ENCODE data around the gene RIMBP3C.
"Not testable (repeated sequence)": the region's sequence is repeated elsewhere in the genome, so short reads cannot be mapped to it uniquely, and the experiment has no call there.

RIMBP3C gene

GRCh38 chr22:21573750-21574494, 22.7 kb upstream of the RIMBP3C start:
- DNase-seq: no peak

- DNase-seq: no peak
These were observed 22.1 kb upstream of the RIMBP3C start for GRCh38 chr22:21573293-21573734.

GRCh38 chr22:21571679-21572078, 20.4 kb upstream of the RIMBP3C start:
- DNase-seq: no peak

GRCh38 chr22:21570398-21570797, 19.1 kb upstream of the RIMBP3C start:
- DNase-seq: no peak

GRCh38 chr22:21569459-21570170, 18.4 kb upstream of the RIMBP3C start:
- DNase-seq: no peak

GRCh38 chr22:21569076-21569427, 17.8 kb upstream of the RIMBP3C start:
- DNase-seq: not testable (repeated sequence)

- peak; percentile 5 for DNase-seq
These were observed 17.2 kb upstream of the RIMBP3C start for GRCh38 chr22:21568347-21569075.

- DNase-seq: peak; percentile 75
These were observed 16.4 kb upstream of the RIMBP3C start, which contains the start of gene UBE2L3 for GRCh38 chr22:21567456-21568346. Gene UBE2L3 (plus strand): TSS chr22:21567714. CDS start chr22:21567745, 31 bp downstream.

- no peak for DNase-seq
These were observed 13.2 kb upstream of the RIMBP3C start for GRCh38 chr22:21564411-21564810.

- DNase-seq: no peak
These were observed 12.7 kb upstream of the RIMBP3C start for GRCh38 chr22:21563912-21564311.

- not testable (repeated sequence) for DNase-seq
These were observed 9.4 kb upstream of the RIMBP3C start for GRCh38 chr22:21560657-21561056.

- DNase-seq: not testable (repeated sequence)
These were observed 8.3 kb upstream of the RIMBP3C start for GRCh38 chr22:21559345-21560125.

- not testable (repeated sequence) for DNase-seq
These were observed 598 bp downstream of the RIMBP3C start for GRCh38 chr22:21550678-21551047.

GRCh38 chr22:21550008-21550677, 1.1 kb downstream of the RIMBP3C start:
- DNase-seq: not testable (repeated sequence)

GRCh38 chr22:21549558-21549957, 1.7 kb downstream of the RIMBP3C start:
- not testable (repeated sequence) for DNase-seq

- DNase-seq: not testable (repeated sequence)
These were observed 6.6 kb downstream of the RIMBP3C start for GRCh38 chr22:21544432-21545322.

GRCh38 chr22:21539862-21540261, 11.4 kb downstream of the RIMBP3C start:
- DNase-seq: not testable (repeated sequence)

- not testable (repeated sequence) for DNase-seq
These were observed 18.2 kb downstream of the RIMBP3C start for GRCh38 chr22:21532863-21533648.

GRCh38 chr22:21531525-21531924, 19.7 kb downstream of the RIMBP3C start:
- not testable (repeated sequence) for DNase-seq
